A673 (cell line): ENCODE results near the gene PCDHB13. TPM values are rescaled to one million over a fixed set of nuclear protein-coding genes. Genes with fewer than 3 reads are reported as not detected.
"Not testable (repeated sequence)": the region's sequence is repeated elsewhere in the genome, so short reads cannot be mapped to it uniquely, and the experiment has no call there.

Experiments
- BruUV-seq: library from RNA; stranded (reverse); fragments of 400-500 nt; replicated peaks from 2 replicates; lab custom pipeline; 2021; lab: Mats Ljungman, UMichigan
- CTCF ChIA-PET: fragments of 300-600 bp; sonication (Branson Sonifier 250); formaldehyde crosslinking; loops from one replicate; lab custom pipeline; 2022; ENCODE audit warnings: antibody characterized with exemption; lab: Charles Lee
- POLR2A ChIA-PET: fragments of 300-600 bp; sonication (Branson Sonifier 250); formaldehyde crosslinking; loops from one replicate; lab custom pipeline; 2022; ENCODE audit warnings: antibody characterized with exemption; ENCODE audit not compliant: low non-redundant PET; lab: Charles Lee
- DNase-seq: peaks from one replicate; pipeline ENCODE4 v3.0.0-alpha.2; 2015; ENCODE audit warnings: low spot score
- H3K27ac ChIP-seq: fragments of 200-600 bp; sonication (generic); 2 replicates; pipeline ENCODE4 v1.5.1; 2016; ENCODE audit warnings: mixed run types, low read depth, mild to moderate bottlenecking, mixed read lengths, antibody characterized with exemption, low read length; ENCODE audit not compliant: poor library complexity, severe bottlenecking
- H3K27me3 ChIP-seq: fragments of 200-600 bp; sonication (generic); replicated peaks from 2 replicates; pipeline ENCODE4 v1.6.1; 2017; ENCODE audit warnings: mixed run types, low read depth, mild to moderate bottlenecking, mixed read lengths, antibody characterized with exemption, low read length; ENCODE audit not compliant: insufficient read depth, poor library complexity
- H3K36me3 ChIP-seq: fragments of 200-600 bp; sonication (generic); 2 replicates; pipeline ENCODE4 v1.6.1; 2016; ENCODE audit warnings: mixed run types, mild to moderate bottlenecking, mixed read lengths, antibody characterized with exemption, low read length; ENCODE audit not compliant: insufficient read depth, poor library complexity, severe bottlenecking
- H3K4me1 ChIP-seq: fragments of 200-600 bp; sonication (generic); 2 replicates; pipeline ENCODE4 v1.6.1; 2017; ENCODE audit warnings: mixed run types, mild to moderate bottlenecking, mixed read lengths, antibody characterized with exemption, low read length; ENCODE audit not compliant: insufficient read depth, poor library complexity, severe bottlenecking
- H3K4me3 ChIP-seq: fragments of 200-600 bp; sonication (generic); 2 replicates; pipeline ENCODE4 v1.5.1; 2016; ENCODE audit warnings: low read depth, mixed run types, mild to moderate bottlenecking, mixed read lengths, low read length; ENCODE audit not compliant: poor library complexity, severe bottlenecking
- H3K9me3 ChIP-seq: fragments of 200-600 bp; sonication (generic); 2 replicates; pipeline ENCODE4 v1.6.1; 2016; ENCODE audit warnings: mixed run types, low read depth, mild to moderate bottlenecking, mixed read lengths, antibody characterized with exemption, low read length; ENCODE audit not compliant: poor library complexity, severe bottlenecking
- EZH2 ChIP-seq: fragments of 200-600 bp; sonication (generic); IDR thresholded peaks from 2 replicates; pipeline ENCODE4 v1.6.1; 2017; ENCODE audit warnings: borderline replicate concordance, low read depth, mild to moderate bottlenecking, mixed read lengths, antibody characterized with exemption, low read length; ENCODE audit not compliant: poor library complexity, severe bottlenecking
- intact Hi-C: fragments of 100-400 bp; cut with micrococcal nuclease; formaldehyde crosslinking; loops from one replicate; pipeline ENCODE4 v1.10.0; 2022; ENCODE audit not compliant: unreplicated experiment
- total RNA-seq: library from RNA; stranded (reverse); gene quantifications from 2 replicates; pipeline ENCODE4 v1.2.3, GENCODE V29; 2021
- TF ChIP-seq, protein P1 (sequence below): fragments of 300-800, 200-600 bp; sonication (generic); conservative IDR thresholded peaks from 2 replicates; pipeline ENCODE4 v1.5.1; 2017; ENCODE audit warnings: low read depth, mild to moderate bottlenecking, antibody characterized with exemption, low read length, moderate library complexity, mixed read lengths

PCDHB13 gene
- total RNA-seq, 1 experiment from 2014 or later = 1.8 TPM

DNA sequence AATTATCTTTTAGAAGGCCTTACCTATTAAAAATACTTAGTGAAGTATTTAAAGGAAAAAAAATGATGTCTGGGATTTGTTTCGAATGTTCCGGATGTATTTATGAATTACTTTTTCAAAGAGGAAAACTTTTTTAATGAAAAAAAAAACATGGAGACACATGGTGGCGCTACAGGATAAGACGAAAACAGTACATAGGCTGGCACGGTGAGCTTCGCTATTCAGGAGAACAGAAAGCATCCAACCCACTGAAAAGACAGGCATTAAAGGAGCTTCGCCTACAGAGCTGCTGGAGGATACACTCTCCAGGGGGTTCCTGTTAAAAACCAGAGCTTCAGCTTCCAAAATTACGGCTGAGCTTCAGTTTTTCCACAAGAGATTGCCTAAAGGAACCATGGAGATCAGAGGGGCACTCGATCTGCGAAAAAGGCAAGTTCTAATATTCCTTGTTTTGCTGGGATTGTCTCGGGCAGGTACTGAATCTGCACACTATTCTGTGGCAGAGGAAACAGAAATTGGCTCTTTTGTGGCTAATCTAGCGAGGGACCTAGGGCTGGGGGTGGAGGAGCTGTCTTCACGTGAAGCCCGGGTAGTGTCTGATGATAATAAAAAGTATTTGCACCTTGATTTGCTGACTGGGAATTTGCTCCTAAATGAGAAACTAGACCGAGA is 9.5 kb downstream of the PCDHB13 start, which contains the start of gene PCDHB14:
TSS of gene PCDHB14 (plus strand) at position 232 of the 672 bp plus-strand sequence. CDS start at position 395, 163 bp downstream.
- no peak for TF ChIP-seq EZH2
- TF ChIP-seq, protein P1, sequence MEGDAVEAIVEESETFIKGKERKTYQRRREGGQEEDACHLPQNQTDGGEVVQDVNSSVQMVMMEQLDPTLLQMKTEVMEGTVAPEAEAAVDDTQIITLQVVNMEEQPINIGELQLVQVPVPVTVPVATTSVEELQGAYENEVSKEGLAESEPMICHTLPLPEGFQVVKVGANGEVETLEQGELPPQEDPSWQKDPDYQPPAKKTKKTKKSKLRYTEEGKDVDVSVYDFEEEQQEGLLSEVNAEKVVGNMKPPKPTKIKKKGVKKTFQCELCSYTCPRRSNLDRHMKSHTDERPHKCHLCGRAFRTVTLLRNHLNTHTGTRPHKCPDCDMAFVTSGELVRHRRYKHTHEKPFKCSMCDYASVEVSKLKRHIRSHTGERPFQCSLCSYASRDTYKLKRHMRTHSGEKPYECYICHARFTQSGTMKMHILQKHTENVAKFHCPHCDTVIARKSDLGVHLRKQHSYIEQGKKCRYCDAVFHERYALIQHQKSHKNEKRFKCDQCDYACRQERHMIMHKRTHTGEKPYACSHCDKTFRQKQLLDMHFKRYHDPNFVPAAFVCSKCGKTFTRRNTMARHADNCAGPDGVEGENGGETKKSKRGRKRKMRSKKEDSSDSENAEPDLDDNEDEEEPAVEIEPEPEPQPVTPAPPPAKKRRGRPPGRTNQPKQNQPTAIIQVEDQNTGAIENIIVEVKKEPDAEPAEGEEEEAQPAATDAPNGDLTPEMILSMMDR = peak; percentile 67
- Histone ChIP-seq H3K27ac (peak within 1 kb of the TSS; percentile 64), H3K9me3 (peaks cover 18% of the 10 kb centered on the region), H3K4me1 (no peaks in the 10 kb centered on the region), H3K36me3 (no peaks in the 10 kb centered on the region), H3K4me3 (peak within 1 kb of the TSS; percentile 44), H3K27me3 (no peaks in the 10 kb centered on the region)
- BruUV-seq = no TSS peak
- intact Hi-C loops = loop anchor here (1.0 to 2.0 kb wide), 2 partner anchors 338 to 341 kb away; no protein-coding TSS in a partner anchor
- POLR2A ChIA-PET = interaction anchor here (0.5 to 1.0 kb wide), 2 partner anchors 341 to 1428 kb away, joined by 3 to 4 read pairs; no protein-coding TSS in a partner anchor
- CTCF ChIA-PET = interaction anchor here (0.6 to 3.3 kb wide), 30 partner anchors 22 to 741 kb away, joined by 3 to 47 read pairs (median 5); partner anchors contain the start of genes HDAC3, PCDHB11, PCDHB15 and PCDHB16
- DNase-seq = peak; percentile 95

DNA sequence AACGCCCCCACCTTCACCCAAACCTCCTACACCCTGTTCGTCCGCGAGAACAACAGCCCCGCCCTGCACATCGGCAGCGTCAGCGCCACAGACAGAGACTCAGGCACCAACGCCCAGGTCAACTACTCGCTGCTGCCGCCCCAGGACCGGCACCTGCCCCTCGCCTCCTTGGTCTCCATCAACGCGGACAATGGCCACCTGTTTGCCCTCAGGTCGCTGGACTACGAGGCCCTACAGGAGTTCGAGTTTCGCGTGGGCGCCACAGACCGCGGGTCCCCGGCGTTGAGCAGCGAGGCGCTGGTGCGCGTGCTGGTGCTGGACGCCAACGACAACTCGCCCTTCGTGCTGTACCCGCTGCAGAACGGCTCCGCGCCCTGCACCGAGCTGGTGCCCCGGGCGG is 11.1 kb downstream of the PCDHB13 start:
- H3K36me3 ChIP-seq, H3K4me3 ChIP-seq, DNase-seq, BruUV-seq, POLR2A ChIA-PET, intact Hi-C loops, H3K4me1 ChIP-seq, H3K27me3 ChIP-seq, H3K27ac ChIP-seq: not testable (repeated sequence)
- peaks cover 26% of the 10 kb centered on the region for H3K9me3 ChIP-seq
- CTCF ChIA-PET = interaction anchor here (3.3 kb wide), 1 partner anchor 339 kb away, joined by 47 read pairs; no protein-coding TSS in a partner anchor

DNA sequence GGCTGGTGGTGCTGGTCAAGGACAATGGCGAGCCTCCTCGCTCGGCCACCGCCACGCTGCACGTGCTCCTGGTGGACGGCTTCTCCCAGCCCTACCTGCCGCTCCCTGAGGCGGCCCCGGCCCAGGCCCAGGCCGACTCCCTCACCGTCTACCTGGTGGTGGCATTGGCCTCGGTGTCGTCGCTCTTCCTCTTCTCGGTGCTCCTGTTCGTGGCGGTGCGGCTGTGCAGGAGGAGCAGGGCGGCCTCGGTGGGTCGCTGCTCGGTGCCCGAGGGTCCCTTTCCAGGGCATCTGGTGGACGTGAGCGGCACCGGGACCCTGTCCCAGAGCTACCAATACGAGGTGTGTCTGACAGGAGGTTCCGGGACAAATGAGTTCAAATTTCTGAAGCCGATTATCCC is 11.7 kb downstream of the PCDHB13 start:
- BruUV-seq, intact Hi-C loops, POLR2A ChIA-PET, H3K27me3 ChIP-seq, H3K36me3 ChIP-seq, H3K27ac ChIP-seq, DNase-seq, H3K4me1 ChIP-seq, CTCF ChIA-PET, H3K4me3 ChIP-seq: not testable (repeated sequence)
- H3K9me3 ChIP-seq = peaks cover 31% of the 10 kb centered on the region

DNA sequence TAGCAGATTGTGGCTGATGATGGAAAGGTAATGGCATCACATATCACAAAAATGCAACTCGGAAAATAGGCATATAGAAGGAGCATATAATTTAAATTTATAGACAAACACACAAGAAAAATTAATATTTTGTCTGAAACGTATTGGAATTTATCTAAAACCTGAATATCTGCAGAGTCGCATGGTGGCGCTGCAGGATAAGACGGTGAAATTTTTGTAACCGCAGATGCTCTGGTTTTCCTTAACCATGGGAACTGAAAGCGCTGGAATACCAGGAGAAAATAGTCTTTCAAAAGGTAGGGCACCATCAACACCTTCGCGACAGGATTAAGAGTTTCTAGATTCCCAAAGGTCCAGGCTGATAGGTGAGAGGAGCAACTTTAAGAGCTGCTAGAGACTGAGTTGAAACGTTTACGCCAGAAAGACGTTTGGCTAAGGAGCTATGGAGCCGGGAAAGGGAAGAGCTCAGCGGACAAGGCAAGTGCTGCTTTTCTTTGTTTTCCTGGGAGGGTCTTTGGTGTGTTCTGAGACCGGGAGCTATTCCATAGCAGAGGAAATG is 20.5 kb downstream of the PCDHB13 start:
- no peaks in the 10 kb centered on the region for H3K4me1 ChIP-seq
- no TSS peak for BruUV-seq
- ChIA-PET POLR2A (no interaction called here), CTCF (interaction anchor here (0.6 kb wide), 1 partner anchor 358 kb away, joined by 5 read pairs; no protein-coding TSS in a partner anchor)
- intact Hi-C loops = no loop called here
- H3K9me3 ChIP-seq = peaks cover 49% of the 10 kb centered on the region
- no peak for DNase-seq
- H3K36me3 ChIP-seq = no peaks in the 10 kb centered on the region
- no peak overlapping the region for H3K27ac ChIP-seq
- no peaks in the 10 kb centered on the region for H3K27me3 ChIP-seq
- no peak overlapping the region for H3K4me3 ChIP-seq
- TF ChIP-seq EZH2 = no peak
- TF ChIP-seq, protein P1 = peak; percentile 46; the same call in 1 of the 2 replicates

DNA sequence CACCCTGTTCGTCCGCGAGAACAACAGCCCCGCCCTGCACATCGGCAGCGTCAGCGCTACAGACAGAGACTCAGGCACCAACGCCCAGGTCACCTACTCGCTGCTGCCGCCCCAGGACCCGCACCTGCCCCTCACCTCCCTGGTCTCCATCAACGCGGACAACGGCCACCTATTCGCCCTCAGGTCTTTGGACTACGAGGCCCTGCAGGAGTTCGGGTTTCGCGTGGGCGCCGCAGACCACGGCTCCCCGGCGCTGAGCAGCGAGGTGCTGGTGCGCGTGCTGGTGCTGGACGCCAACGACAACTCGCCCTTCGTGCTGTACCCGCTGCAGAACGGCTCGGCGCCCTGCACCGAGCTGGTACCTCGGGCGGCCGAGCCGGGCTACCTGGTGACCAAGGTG is 22.2 kb downstream of the PCDHB13 start:
- BruUV-seq, H3K27ac ChIP-seq, POLR2A ChIA-PET, intact Hi-C loops, H3K4me1 ChIP-seq, DNase-seq, H3K27me3 ChIP-seq, H3K36me3 ChIP-seq, H3K4me3 ChIP-seq, CTCF ChIA-PET: not testable (repeated sequence)
- H3K9me3 ChIP-seq = peaks cover 39% of the 10 kb centered on the region
